HUES6 (cell line): ENCODE measurements around the gene INTS3.
"Not testable (repeated sequence)": the region's sequence is repeated elsewhere in the genome, so short reads cannot be mapped to it uniquely, and the experiment has no call there.

Experiments used
- H3K27ac ChIP-seq: 2 replicates; pipeline ENCODE4 v1.7.0; 2013; ENCODE audit warnings: low read depth, mild to moderate bottlenecking, low read length, inconsistent platforms
- H3K27me3 ChIP-seq: 2 replicates; pipeline ENCODE4 v1.6.1; 2013; ENCODE audit warnings: low read length; ENCODE audit not compliant: control insufficient read depth, insufficient read depth
- H3K36me3 ChIP-seq: 2 replicates; pipeline ENCODE4 v1.6.1; 2013; ENCODE audit warnings: low read length; ENCODE audit not compliant: control insufficient read depth, insufficient read depth
- H3K4me1 ChIP-seq: 2 replicates; pipeline ENCODE4 v1.6.1; 2013; ENCODE audit warnings: low read length; ENCODE audit not compliant: control insufficient read depth, insufficient read depth
- H3K4me3 ChIP-seq: 2 replicates; pipeline ENCODE4 v1.5.1; 2013; ENCODE audit warnings: low read depth, low read length
- H3K9ac ChIP-seq: one replicate; pipeline ENCODE4 v1.6.1; 2013; ENCODE audit warnings: mild to moderate bottlenecking, low read length
- H3K9me3 ChIP-seq: 2 replicates; pipeline ENCODE4 v1.6.1; 2013; ENCODE audit warnings: low read depth, low read length; ENCODE audit not compliant: control insufficient read depth, insufficient read depth

The INTS3 gene

GRCh38 chr1:153764310-153764709 is 36.5 kb downstream of the INTS3 start:
- Histone ChIP-seq H3K36me3 (peaks cover 94% of the 10 kb centered on the region), H3K9ac (no peak overlapping the region), H3K9me3 (no peaks in the 10 kb centered on the region), H3K4me1 (no peaks in the 10 kb centered on the region), H3K27ac (no peak overlapping the region), H3K4me3 (no peak overlapping the region), H3K27me3 (no peaks in the 10 kb centered on the region)

DNA sequence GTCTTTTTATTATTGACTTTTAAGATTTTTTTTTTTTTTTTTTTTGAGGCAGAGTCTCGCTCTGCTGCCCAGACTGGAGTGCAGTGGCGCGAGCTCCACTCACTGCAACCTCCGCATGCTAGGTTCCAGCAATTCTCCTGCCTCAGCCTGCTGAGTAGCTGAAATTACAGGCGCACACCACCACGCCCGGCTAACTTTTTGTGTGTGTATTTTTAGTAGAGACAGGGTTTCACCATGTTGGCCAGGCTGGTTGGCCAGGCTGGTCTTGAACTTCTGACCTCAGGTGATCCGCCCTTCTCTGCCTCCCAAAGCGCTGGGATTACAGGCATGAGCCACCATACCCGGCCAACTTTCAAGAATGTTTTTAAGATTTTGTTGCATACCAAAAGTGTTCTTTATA is 38.8 kb downstream of the INTS3 start:
- H3K9ac ChIP-seq, H3K9me3 ChIP-seq, H3K4me1 ChIP-seq, H3K27me3 ChIP-seq, H3K4me3 ChIP-seq, H3K27ac ChIP-seq: not testable (repeated sequence)
- H3K36me3 ChIP-seq = peaks cover 92% of the 10 kb centered on the region

GRCh38 chr1:153767519-153767918 is 39.7 kb downstream of the INTS3 start:
- Histone ChIP-seq H3K9ac (no peak overlapping the region), H3K4me3 (no peak overlapping the region), H3K4me1 (no peaks in the 10 kb centered on the region), H3K27ac (no peak overlapping the region), H3K36me3 (peaks cover 93% of the 10 kb centered on the region), H3K9me3 (no peaks in the 10 kb centered on the region), H3K27me3 (no peaks in the 10 kb centered on the region)

DNA sequence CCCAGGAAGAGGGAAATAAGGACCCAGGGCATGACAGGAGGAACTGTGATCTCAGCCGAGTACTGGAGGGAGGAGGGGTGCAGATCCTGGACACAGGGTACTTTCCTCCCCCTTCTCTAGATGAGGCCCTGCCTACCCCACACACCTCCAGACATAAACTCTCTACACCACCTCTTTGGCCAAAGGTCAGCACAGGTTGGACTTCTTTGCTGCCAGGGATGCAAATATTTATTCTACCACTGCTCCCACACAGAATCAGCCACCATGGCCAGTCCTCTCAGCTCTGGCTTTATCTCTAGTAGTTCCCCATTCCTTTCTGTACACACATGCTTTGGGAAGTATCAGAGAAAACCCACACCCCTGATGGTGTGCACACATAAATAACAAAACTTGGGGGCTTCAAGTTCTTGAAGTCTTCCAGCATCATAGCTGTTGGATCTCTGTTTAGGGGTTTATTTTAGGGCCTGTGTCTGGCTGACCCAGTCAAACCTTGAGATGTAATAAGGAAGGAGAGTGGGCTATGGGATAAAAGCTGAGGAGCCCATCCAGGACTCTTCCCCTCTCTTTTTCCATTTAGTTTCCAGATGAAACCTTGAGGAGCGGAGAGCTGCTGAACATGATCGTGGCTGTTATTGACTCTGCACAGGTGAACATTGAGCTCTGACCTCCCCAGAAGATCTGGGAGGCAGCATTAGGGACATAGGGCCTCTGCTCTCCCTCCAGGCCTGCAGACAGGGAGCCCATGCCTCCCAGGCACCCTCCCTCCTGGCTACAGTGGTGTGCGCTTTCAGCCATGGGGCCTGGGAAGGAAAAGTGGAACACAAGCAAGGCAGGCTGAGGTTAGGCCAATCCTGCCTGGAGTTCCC is 40.7 kb downstream of the INTS3 start:
- no peaks in the 10 kb centered on the region for H3K9me3 ChIP-seq
- H3K4me3 ChIP-seq = no peak overlapping the region
- H3K4me1 ChIP-seq = no peaks in the 10 kb centered on the region
- H3K27ac ChIP-seq = no peak overlapping the region
- H3K27me3 ChIP-seq = no peaks in the 10 kb centered on the region
- H3K36me3 ChIP-seq = peaks cover 92% of the 10 kb centered on the region
- H3K9ac ChIP-seq = no peak overlapping the region

DNA sequence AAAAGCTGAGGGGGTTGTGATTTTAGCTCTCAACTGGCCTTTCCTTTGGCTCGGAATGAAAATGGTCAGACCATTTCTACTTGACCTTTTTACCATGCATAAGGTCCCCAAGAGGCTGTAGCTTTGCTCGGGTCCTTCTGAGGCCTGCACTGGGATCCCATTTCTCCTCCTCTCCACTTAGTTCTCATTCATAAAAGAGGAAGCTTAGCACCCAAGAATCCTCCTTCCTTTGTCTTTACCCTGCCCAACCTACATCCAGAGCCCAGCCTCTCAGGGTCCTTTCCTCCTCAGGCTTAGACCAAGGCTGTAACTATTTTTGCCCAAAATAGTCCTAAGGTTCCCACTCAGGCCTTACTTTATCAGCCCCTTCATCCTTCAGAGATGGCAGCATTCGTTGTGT is 41.4 kb downstream of the INTS3 start:
- Histone ChIP-seq H3K27ac (no peak overlapping the region), H3K4me1 (no peaks in the 10 kb centered on the region), H3K36me3 (peaks cover 87% of the 10 kb centered on the region)

DNA sequence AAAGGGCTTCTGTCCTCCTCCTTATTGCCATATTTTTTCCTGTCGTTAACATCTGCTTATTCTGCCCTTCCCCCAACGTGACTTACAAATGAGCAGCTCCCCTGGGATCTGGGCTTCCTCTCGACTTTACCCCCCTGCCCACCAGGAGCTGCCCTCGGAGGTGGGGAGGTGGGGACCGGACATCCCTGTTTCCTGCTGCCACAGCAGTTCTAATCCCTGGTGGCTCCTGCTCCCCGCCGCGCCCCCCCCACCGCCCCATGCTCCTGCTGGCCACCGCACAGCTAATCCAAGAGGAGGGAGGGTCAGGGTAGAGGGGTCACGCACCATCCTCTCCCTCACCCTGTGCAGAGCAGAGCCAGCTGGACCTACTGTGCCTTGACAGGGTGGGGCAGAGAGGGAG is 42.9 kb downstream of the INTS3 start:
- no peak overlapping the region for H3K4me3 ChIP-seq
- H3K9ac ChIP-seq = no peak overlapping the region
- H3K27me3 ChIP-seq = no peaks in the 10 kb centered on the region
- peaks cover 74% of the 10 kb centered on the region for H3K36me3 ChIP-seq
- no peaks in the 10 kb centered on the region for H3K9me3 ChIP-seq
- H3K4me1 ChIP-seq = peaks cover 7% of the 10 kb centered on the region
- H3K27ac ChIP-seq = no peak overlapping the region

More for the DNA sequence above, 41.4 kb downstream of the INTS3 start:
- Histone ChIP-seq H3K4me3 (no peak overlapping the region), H3K9ac (no peak overlapping the region), H3K27me3 (no peaks in the 10 kb centered on the region), H3K9me3 (no peaks in the 10 kb centered on the region)

DNA sequence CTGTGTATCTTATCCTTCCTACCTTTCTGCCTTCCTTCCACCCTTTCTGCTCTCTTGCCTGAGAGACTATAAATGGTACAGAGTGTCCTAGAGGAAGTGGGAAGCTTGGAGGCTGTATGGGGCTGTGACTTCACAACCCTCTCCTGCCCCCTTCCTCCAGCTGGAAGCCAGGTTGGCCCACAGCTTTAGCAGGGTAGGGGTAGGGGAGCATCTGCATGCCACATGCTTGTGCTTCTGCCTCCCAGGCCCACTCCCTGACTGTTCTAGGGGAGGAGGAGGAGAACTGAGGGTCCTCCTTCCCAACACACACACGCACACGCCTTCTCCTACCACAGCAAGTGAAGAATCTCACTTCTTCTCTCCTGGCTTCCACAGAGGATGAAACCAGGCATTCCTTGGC is 43.4 kb downstream of the INTS3 start:
- no peak overlapping the region for H3K4me3 ChIP-seq
- peaks cover 69% of the 10 kb centered on the region for H3K36me3 ChIP-seq
- H3K4me1 ChIP-seq = peaks cover 9% of the 10 kb centered on the region
- no peaks in the 10 kb centered on the region for H3K9me3 ChIP-seq
- H3K27ac ChIP-seq = no peak overlapping the region
- no peaks in the 10 kb centered on the region for H3K27me3 ChIP-seq
- H3K9ac ChIP-seq = no peak overlapping the region

DNA sequence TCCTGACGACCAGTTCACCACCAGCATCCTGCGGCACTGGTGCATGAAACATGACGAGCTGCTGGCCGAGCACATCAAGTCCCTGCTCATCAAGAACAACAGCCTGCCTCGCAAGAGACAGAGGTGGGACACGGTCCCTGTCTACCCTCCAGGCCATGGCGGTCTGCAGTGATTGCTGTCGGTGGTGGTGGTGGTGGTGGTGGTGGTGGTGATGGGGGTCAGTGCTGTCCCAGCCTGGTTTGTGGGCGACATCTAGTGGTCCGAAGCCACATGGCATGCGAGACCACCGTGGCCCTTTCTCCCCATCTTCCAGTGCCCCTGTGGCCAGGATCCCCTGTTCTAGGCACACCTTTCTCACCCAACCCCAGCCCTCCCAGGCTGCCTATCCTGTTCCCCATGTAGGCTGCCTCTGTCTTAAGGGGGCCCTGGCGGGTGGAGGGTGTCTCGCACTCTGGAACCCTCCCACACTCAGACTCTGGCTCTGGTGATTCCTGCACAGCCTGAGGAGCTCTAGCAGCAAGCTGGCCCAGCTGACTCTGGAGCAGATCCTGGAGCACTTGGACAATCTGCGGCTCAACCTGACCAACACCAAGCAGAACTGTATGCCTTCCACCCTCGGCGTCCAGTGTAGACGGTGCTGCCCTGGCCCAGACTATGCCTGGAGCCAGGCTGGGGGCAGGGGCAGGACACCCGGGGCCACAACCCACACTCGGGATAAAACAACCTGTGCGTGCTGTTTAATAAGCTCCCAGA is 44.2 kb downstream of the INTS3 start:
- H3K36me3 ChIP-seq = peaks cover 64% of the 10 kb centered on the region
- no peaks in the 10 kb centered on the region for H3K9me3 ChIP-seq
- peaks cover 16% of the 10 kb centered on the region for H3K4me1 ChIP-seq
- H3K27ac ChIP-seq = no peak overlapping the region
- H3K4me3 ChIP-seq = no peak overlapping the region
- no peaks in the 10 kb centered on the region for H3K27me3 ChIP-seq
- no peak overlapping the region for H3K9ac ChIP-seq

DNA sequence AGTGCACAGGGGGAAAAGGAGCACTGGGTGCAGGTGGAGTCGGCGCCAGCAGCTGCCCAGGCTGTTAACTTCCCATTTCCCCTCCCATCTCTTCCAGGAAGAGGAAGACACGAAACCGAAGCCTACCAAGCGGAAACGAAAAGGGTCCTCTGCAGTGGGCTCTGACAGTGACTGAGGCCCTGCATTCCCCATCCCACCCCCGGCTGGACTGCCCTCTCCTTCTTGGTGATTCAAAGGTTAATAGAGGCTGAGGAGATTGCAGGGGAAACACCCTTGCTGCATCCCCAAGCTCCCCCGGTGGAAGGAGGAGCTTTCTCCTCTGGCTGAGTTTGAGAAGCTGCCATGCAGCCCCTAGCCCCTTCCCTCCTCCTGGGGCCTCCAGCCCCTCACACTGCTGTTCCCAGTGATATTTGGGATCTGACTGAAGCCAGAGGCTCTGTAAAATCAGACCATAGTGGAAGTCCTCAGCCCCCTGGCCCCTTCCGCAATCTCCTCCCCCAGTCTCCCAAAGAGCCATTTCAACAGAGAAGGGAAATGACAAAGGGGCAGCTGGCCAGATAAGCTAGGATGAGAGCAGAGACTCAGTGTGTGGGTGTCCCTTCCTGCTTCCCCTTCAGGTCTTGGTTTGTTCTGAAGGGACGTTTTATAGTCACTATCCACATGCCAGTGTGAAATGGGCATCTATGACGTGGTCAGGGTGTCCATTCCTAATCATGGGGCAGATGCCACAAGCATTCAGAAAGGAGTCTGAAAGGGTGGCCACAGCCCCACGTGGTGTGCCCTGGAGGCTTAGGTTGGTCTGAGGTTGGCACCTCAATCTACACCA is 45.5 kb downstream of the INTS3 start:
- H3K27ac ChIP-seq = no peak overlapping the region
- H3K36me3 ChIP-seq = peaks cover 52% of the 10 kb centered on the region

DNA sequence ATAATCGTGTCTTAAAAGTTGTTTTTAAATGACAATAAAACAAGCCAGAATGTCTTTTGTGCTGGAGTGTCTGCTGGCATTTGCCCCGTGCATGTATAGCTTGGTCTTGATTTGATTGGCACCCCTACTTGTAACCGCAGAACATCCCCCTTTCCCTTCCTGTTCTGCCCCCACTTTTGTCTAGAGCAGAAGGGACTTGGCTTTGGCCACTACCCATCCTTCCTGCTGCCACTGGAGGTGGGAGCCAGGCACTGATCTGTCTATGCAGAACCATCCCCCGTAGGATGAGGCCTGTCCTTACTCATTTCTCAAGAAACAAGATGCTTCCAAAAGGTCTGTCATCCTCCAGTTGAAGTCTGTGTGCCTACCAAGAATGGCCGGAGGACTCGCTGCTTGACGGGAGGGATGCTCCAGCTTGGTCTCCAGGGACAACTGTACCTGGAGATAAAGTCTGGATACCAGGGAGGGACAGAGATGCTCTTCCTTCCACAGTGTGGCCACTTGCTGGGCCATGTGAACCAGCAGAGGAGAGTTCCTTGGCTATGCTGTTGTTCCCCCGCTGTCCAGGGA is 46.3 kb downstream of the INTS3 start:
- Histone ChIP-seq H3K9me3 (no peaks in the 10 kb centered on the region), H3K36me3 (peaks cover 46% of the 10 kb centered on the region), H3K27ac (no peak overlapping the region), H3K4me1 (peaks cover 18% of the 10 kb centered on the region), H3K4me3 (no peak overlapping the region), H3K27me3 (no peaks in the 10 kb centered on the region), H3K9ac (no peak overlapping the region)

More for the DNA sequence above, 45.5 kb downstream of the INTS3 start:
- Histone ChIP-seq H3K27me3 (no peaks in the 10 kb centered on the region), H3K9me3 (no peaks in the 10 kb centered on the region), H3K4me1 (peaks cover 18% of the 10 kb centered on the region), H3K9ac (no peak overlapping the region), H3K4me3 (no peak overlapping the region)
